HL-60 (cell line): ENCODE data around the gene ARHGEF9.

ENCODE experiments used
- DNase-seq, 2 experiments: peaks; one replicate each; pipeline ENCODE4 v3.0.0-alpha.2; 2010 to 2020; ENCODE audit warnings: low read depth in 1 of 2, low spot score in 1 of 2
- H3K27ac ChIP-seq: fragments of 250-450 bp; sonication (Bioruptor Pico); replicated peaks from 2 replicates; pipeline ENCODE4 v1.5.1; 2020; ENCODE audit warnings: mild to moderate bottlenecking, moderate library complexity
- H3K27me3 ChIP-seq: fragments of 250-450 bp; sonication (Bioruptor Pico); 2 replicates; pipeline ENCODE4 v1.5.1; 2021; ENCODE audit warnings: mild to moderate bottlenecking, moderate library complexity; ENCODE audit not compliant: insufficient read depth, poor library complexity, severe bottlenecking
- H3K4me3 ChIP-seq: replicated peaks from 2 replicates; pipeline ENCODE4 v1.5.1; 2011; ENCODE audit warnings: mild to moderate bottlenecking, control low read depth, low read length; ENCODE audit not compliant: insufficient read depth
- CTCF ChIP-seq: IDR thresholded peaks from one replicate; pipeline ENCODE4 v1.5.1; 2011; ENCODE audit warnings: low read length, control low read depth, inconsistent platforms; ENCODE audit not compliant: insufficient read depth
- GABPA ChIP-seq: IDR thresholded peaks from 2 replicates; pipeline ENCODE4 v1.6.1; 2012; ENCODE audit warnings: low read depth
- POLR2AphosphoS5 ChIP-seq: IDR thresholded peaks from 2 replicates; pipeline ENCODE4 v1.6.1; 2012; ENCODE audit warnings: low read depth
- REST ChIP-seq: IDR thresholded peaks from 2 replicates; pipeline ENCODE4 v1.6.1; 2012; ENCODE audit warnings: low read depth; ENCODE audit not compliant: insufficient replicate concordance
- SPI1 ChIP-seq: IDR thresholded peaks from 2 replicates; pipeline ENCODE4 v1.6.1; 2012; ENCODE audit warnings: low read depth, mild to moderate bottlenecking, borderline replicate concordance
- microRNA-seq: library from miRNA; unstranded; fragments of <30 nt; microRNA quantifications from one replicate; pipeline ENCODE4, GENCODE V29; 2018

Gene ARHGEF9

GRCh38 chrX:63635750-63636149 is 149.3 kb downstream of the ARHGEF9 start:
- DNase-seq: no peak
- Histone ChIP-seq H3K27me3 (no peaks in the 10 kb centered on the region), H3K4me3 (no peak overlapping the region), H3K27ac (no peak overlapping the region)
- TF ChIP-seq REST (no peak), POLR2AphosphoS5 (no peak), CTCF (no peak), SPI1 (no peak), GABPA (no peak)

- DNase-seq: no peak
- TF ChIP-seq SPI1 (no peak), CTCF (no peak), POLR2AphosphoS5 (no peak), REST (no peak)
- Histone ChIP-seq H3K4me3 (no peak overlapping the region), H3K27me3 (no peaks in the 10 kb centered on the region), H3K27ac (no peak overlapping the region)
Measured at GRCh38 chrX:63613531-63614028, 171.4 kb downstream of the ARHGEF9 start.

GRCh38 chrX:63585936-63586335 is 199.1 kb downstream of the ARHGEF9 start:
- TF ChIP-seq SPI1 (no peak), POLR2AphosphoS5 (no peak), CTCF (no peak), REST (no peak), GABPA (no peak)
- H3K27ac ChIP-seq: no peak overlapping the region
- no peak overlapping the region for H3K4me3 ChIP-seq
- H3K27me3 ChIP-seq: no peaks in the 10 kb centered on the region
- no peak for DNase-seq

Small RNA genes lying within 50 kb of the gene (microRNA-seq; reads per million reads assigned to microRNA genes)
- gene MIR1468: 1.8 reads per million
